HepG2 (cell line): ENCODE data around the gene RAET1E. TPM values are rescaled to one million over a fixed set of nuclear protein-coding genes. Genes with fewer than 3 reads are reported as not detected.

Experiments
- polyA plus RNA-seq, 8 experiments: library from polyadenylated mRNA; depleted of rRNA in 3 of 8; stranded (reverse) in 7 of 8; unstranded in 1 of 8; fragments of >200 nt; fragmentation: Illumina TruSeq in 4 of 8; extraction: Trizol in 4 of 8; gene quantifications; 2 replicates each; pipeline versions ENCODE4 v1.2.1 to v1.2.3, GENCODE V29; 2011 to 2016; ENCODE audit warnings: low read depth in 4 of 8, missing spikeins in 1 of 8, mixed read lengths in 1 of 8; ENCODE audit not compliant: insufficient read depth in 1 of 8
- total RNA-seq, 5 experiments: library from RNA; depleted of rRNA; stranded (reverse); fragments of >200 nt; fragmentation: Illumina TruSeq; extraction: Trizol; gene quantifications; 2 replicates each; pipeline ENCODE4 v1.2.3, GENCODE V29; 2016; ENCODE audit warnings: low read depth in 1 of 5

RAET1E gene
- total and polyA plus RNA-seq, 2 of the 13 experiments (the other 11 are each of a cell fraction or from before 2014, with no cell fraction given) = not detected

Other genes starting within 250 kb of the RAET1E start
- 25.3 and 31.2 TPM in 2 replicates for gene KATNA1, start 249.4 kb downstream of the RAET1E start, total RNA-seq (2016; rRNA removed; fragmentation: Illumina TruSeq; extraction: Trizol)
- 11.4 and 14.8 TPM in 2 replicates for gene KATNA1, start 249.4 kb downstream of the RAET1E start, polyA plus RNA-seq (2011; rRNA removed)
- 12.6 and 16.4 TPM in 2 replicates for gene LATS1, start 180.0 kb downstream of the RAET1E start, total RNA-seq (2016; rRNA removed; fragmentation: Illumina TruSeq; extraction: Trizol)
- gene LATS1, start 180.0 kb downstream of the RAET1E start, polyA plus RNA-seq (2011; rRNA removed) = 9.9 TPM in 2 replicates
- gene NUP43, start 151.6 kb downstream of the RAET1E start, total RNA-seq (2016; rRNA removed; fragmentation: Illumina TruSeq; extraction: Trizol) = 85.1 and 148 TPM in 2 replicates
- gene NUP43, start 151.6 kb downstream of the RAET1E start, polyA plus RNA-seq (2011; rRNA removed) = 33.0 and 38.9 TPM in 2 replicates
- 134 and 169 TPM in 2 replicates for gene PCMT1, start 148.4 kb downstream of the RAET1E start, total RNA-seq (2016; rRNA removed; fragmentation: Illumina TruSeq; extraction: Trizol)
- gene PCMT1, start 148.4 kb downstream of the RAET1E start, polyA plus RNA-seq (2011; rRNA removed) = 95.6 and 112 TPM in 2 replicates
- gene LRP11, start 33.8 kb downstream of the RAET1E start, total RNA-seq (2016; rRNA removed; fragmentation: Illumina TruSeq; extraction: Trizol) = 32.1 and 48.9 TPM in 2 replicates
- 32.4 and 35.8 TPM in 2 replicates for gene LRP11, start 33.8 kb downstream of the RAET1E start, polyA plus RNA-seq (2011; rRNA removed)
- not detected in 2 replicates for gene RAET1G, start 25.0 kb upstream of the RAET1E start, total RNA-seq (2016; rRNA removed; fragmentation: Illumina TruSeq; extraction: Trizol)
- gene RAET1G, start 25.0 kb upstream of the RAET1E start, polyA plus RNA-seq (2011; rRNA removed) = not detected in 2 replicates
- gene ULBP2, start 43.9 kb upstream of the RAET1E start, total RNA-seq (2016; rRNA removed; fragmentation: Illumina TruSeq; extraction: Trizol) = not detected in 2 replicates
- not detected in 2 replicates for gene ULBP2, start 43.9 kb upstream of the RAET1E start, polyA plus RNA-seq (2011; rRNA removed)
- gene ULBP1, start 65.8 kb upstream of the RAET1E start, total RNA-seq (2016; rRNA removed; fragmentation: Illumina TruSeq; extraction: Trizol) = 0.04 TPM in 1 of 2 replicates, not detected in the other
- 0.08 and 0.09 TPM in 2 replicates for gene ULBP1, start 65.8 kb upstream of the RAET1E start, polyA plus RNA-seq (2011; rRNA removed)
- not detected in 2 replicates for gene RAET1L, start 127.4 kb upstream of the RAET1E start, total RNA-seq (2016; rRNA removed; fragmentation: Illumina TruSeq; extraction: Trizol)
- gene RAET1L, start 127.4 kb upstream of the RAET1E start, polyA plus RNA-seq (2011; rRNA removed) = not detected in 2 replicates
- 0.42 and 0.56 TPM in 2 replicates for gene ULBP3, start 171.0 kb upstream of the RAET1E start, total RNA-seq (2016; rRNA removed; fragmentation: Illumina TruSeq; extraction: Trizol)
- gene ULBP3, start 171.0 kb upstream of the RAET1E start, polyA plus RNA-seq (2011; rRNA removed) = 0.22 and 0.48 TPM in 2 replicates
- gene PPP1R14C, start 244.9 kb upstream of the RAET1E start, total RNA-seq (2016; rRNA removed; fragmentation: Illumina TruSeq; extraction: Trizol) = not detected in 2 replicates
- gene PPP1R14C, start 244.9 kb upstream of the RAET1E start, polyA plus RNA-seq (2011; rRNA removed) = not detected in 2 replicates